HEK293 (cell line): ENCODE data around the gene KRTCAP2.
"Not testable (repeated sequence)": the region's sequence is repeated elsewhere in the genome, so short reads cannot be mapped to it uniquely, and the experiment has no call there.

ENCODE experiments used
- ZBTB20 ChIP-seq: fragments of 450-650 bp; formaldehyde crosslinking; IDR thresholded peaks from 2 replicates; pipeline ENCODE4 v1.5.1; 2016; ENCODE audit warnings: missing biosample characterization, missing genetic modification characterization
- ZNF24 ChIP-seq: fragments of 450-650 bp; formaldehyde crosslinking; IDR thresholded peaks from 2 replicates; pipeline ENCODE4 v1.5.1; 2016; ENCODE audit warnings: missing biosample characterization, missing genetic modification characterization
- ZNF792 ChIP-seq: fragments of 450-650 bp; formaldehyde crosslinking; IDR thresholded peaks from 2 replicates; pipeline ENCODE4 v1.5.1; 2016; ENCODE audit warnings: missing biosample characterization, missing genetic modification characterization
- TF ChIP-seq, protein P1 (sequence below): fragments of 450-650 bp; formaldehyde crosslinking; IDR thresholded peaks from 2 replicates; pipeline ENCODE4 v1.5.1; 2016; ENCODE audit warnings: missing biosample characterization, missing genetic modification characterization
- TF ChIP-seq, protein P2 (sequence below): IDR thresholded peaks from 2 replicates; pipeline ENCODE4 v1.6.1; 2011; ENCODE audit warnings: mild to moderate bottlenecking, low read depth, low read length, borderline replicate concordance

GRCh38 chr1:155220211-155220965 is 47.3 kb upstream of the KRTCAP2 start:
- TF ChIP-seq, protein P1, sequence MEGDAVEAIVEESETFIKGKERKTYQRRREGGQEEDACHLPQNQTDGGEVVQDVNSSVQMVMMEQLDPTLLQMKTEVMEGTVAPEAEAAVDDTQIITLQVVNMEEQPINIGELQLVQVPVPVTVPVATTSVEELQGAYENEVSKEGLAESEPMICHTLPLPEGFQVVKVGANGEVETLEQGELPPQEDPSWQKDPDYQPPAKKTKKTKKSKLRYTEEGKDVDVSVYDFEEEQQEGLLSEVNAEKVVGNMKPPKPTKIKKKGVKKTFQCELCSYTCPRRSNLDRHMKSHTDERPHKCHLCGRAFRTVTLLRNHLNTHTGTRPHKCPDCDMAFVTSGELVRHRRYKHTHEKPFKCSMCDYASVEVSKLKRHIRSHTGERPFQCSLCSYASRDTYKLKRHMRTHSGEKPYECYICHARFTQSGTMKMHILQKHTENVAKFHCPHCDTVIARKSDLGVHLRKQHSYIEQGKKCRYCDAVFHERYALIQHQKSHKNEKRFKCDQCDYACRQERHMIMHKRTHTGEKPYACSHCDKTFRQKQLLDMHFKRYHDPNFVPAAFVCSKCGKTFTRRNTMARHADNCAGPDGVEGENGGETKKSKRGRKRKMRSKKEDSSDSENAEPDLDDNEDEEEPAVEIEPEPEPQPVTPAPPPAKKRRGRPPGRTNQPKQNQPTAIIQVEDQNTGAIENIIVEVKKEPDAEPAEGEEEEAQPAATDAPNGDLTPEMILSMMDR (tag by site-specific recombination): not testable (repeated sequence)
- TF ChIP-seq ZBTB20 (tag by site-specific recombination); ZNF24; ZNF792 (tag by site-specific recombination): not testable (repeated sequence)
- TF ChIP-seq, protein P2, sequence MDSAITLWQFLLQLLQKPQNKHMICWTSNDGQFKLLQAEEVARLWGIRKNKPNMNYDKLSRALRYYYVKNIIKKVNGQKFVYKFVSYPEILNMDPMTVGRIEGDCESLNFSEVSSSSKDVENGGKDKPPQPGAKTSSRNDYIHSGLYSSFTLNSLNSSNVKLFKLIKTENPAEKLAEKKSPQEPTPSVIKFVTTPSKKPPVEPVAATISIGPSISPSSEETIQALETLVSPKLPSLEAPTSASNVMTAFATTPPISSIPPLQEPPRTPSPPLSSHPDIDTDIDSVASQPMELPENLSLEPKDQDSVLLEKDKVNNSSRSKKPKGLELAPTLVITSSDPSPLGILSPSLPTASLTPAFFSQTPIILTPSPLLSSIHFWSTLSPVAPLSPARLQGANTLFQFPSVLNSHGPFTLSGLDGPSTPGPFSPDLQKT: not testable (repeated sequence)
